Thymus (tissue), 11 donors: ENCODE results near the gene DUS3L. TPM values are rescaled to one million over a fixed set of nuclear protein-coding genes. Genes with fewer than 3 reads are reported as not detected.
"Not testable (repeated sequence)": the region's sequence is repeated elsewhere in the genome, so short reads cannot be mapped to it uniquely, and the experiment has no call there.

Experiments used
- DNase-seq, 9 donors: peaks; one replicate each; pipeline ENCODE4 v3.0.0-alpha.2; 2013; ENCODE audit warnings: low spot score in 9 of 9, low read depth in 6 of 9, missing footprints in 1 of 9
- H3K27ac ChIP-seq, 2 donors: one replicate each; pipeline ENCODE4 v1.5.1; 2013; ENCODE audit warnings: control low read depth in 1 of 2, low read depth in 1 of 2, low read length in 1 of 2, mild to moderate bottlenecking in 1 of 2, moderate library complexity in 1 of 2
- H3K27me3 ChIP-seq, 2 donors: one replicate each; pipeline ENCODE4 v1.5.1; 2013; ENCODE audit warnings: low read length in 1 of 2; ENCODE audit not compliant: control insufficient read depth in 2 of 2, insufficient read depth in 1 of 2
- H3K36me3 ChIP-seq, 2 donors: one replicate each; pipeline ENCODE4 v1.5.1; 2013; ENCODE audit warnings: low read length in 1 of 2, mild to moderate bottlenecking in 1 of 2, moderate library complexity in 1 of 2; ENCODE audit not compliant: control insufficient read depth in 2 of 2, insufficient read depth in 2 of 2
- H3K4me1 ChIP-seq, 2 donors: one replicate each; pipeline ENCODE4 v1.5.1; 2013; ENCODE audit warnings: low read length in 2 of 2; ENCODE audit not compliant: control insufficient read depth in 2 of 2, insufficient read depth in 2 of 2
- H3K4me3 ChIP-seq, 2 donors: one replicate each; pipeline ENCODE4 v1.5.1; 2013; ENCODE audit warnings: low read length in 2 of 2, control low read depth in 1 of 2, mild to moderate bottlenecking in 1 of 2
- H3K9me3 ChIP-seq, 2 donors: one replicate each; pipeline ENCODE4 v1.5.1; 2013; ENCODE audit warnings: low read length in 1 of 2, mild to moderate bottlenecking in 1 of 2; ENCODE audit not compliant: control insufficient read depth in 2 of 2, insufficient read depth in 1 of 2
- WGBS: extraction: QIAGEN DNeasy Blood & Tissue Kit; methylation state at CpG from one replicate; pipeline ENCODE4 v1.1.7; 2013; 5-methylcytosine and 5-hydroxymethylcytosine counted together
- polyA plus RNA-seq: library from polyadenylated mRNA; stranded (reverse); fragments of 200-250 nt; gene quantifications from one replicate; pipeline ENCODE4 v1.2.3, GENCODE V29; 2013
- total RNA-seq: library from RNA; stranded (reverse); fragments of 120-200 nt; gene quantifications from one replicate; pipeline ENCODE4 v1.2.4, GENCODE V29; 2013
- donor health status: healthy.

DUS3L gene
- total and polyA plus RNA-seq, 2 donors, result 25.2 to 43.9 TPM

DNA sequence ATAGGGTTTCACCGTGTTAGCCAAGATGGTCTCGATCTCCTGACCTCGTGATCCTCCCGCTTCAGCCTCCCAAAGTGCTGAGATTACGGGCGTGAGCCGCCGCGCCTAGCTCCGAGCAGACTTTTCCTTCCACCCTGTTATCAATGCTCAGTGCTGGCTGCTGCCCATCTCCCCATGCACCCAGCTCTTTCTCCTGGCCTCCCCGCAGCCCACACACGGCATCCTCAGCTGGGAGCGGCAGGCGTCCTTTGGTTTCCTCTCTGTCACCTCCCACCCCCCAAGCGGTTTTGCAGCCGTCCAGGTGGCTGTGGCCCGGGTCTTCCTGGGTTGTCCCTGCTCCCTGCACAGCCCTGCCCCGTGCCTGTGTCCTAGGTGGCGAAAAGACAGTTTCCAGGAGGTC is 18.5 kb downstream of the DUS3L start:
- Histone ChIP-seq H3K4me1 (no peaks in the 10 kb centered on the region), H3K27me3 (no peaks in the 10 kb centered on the region), H3K9me3 (no peaks in the 10 kb centered on the region), H3K36me3 (no peaks in the 10 kb centered on the region), H3K4me3 (no peak overlapping the region), H3K27ac (no peak overlapping the region)
- 77% methylated on average over 19 of the region's 19 CpGs for WGBS
- DNase-seq, result no peak

DNA sequence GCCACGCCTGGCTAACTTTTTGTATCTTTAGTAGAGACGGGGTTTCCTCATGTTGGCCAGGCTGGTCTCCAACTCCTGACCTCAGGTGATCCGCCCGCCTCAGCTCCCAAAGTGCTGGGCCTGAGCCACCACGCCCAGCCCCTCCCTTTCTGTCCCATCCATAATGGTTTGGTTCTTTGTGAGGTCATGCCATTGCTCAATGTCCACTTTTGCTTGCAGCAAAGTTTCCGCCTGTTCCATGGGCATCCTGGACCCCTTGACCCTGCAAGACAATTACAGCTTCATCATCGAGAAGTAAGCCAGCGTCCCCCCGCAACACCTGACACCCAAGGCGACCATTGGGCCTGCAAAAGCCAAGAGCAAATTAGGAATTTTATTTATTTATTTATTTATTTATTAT is 23.0 kb downstream of the DUS3L start:
- Histone ChIP-seq H3K4me3 (no peak overlapping the region), H3K36me3 (no peaks in the 10 kb centered on the region), H3K27me3 (no peaks in the 10 kb centered on the region), H3K27ac (no peak overlapping the region), H3K9me3 (no peaks in the 10 kb centered on the region), H3K4me1 (no peaks in the 10 kb centered on the region)
- DNase-seq, result no peak
- 98% methylated on average over 10 of the region's 10 CpGs for WGBS

DNA sequence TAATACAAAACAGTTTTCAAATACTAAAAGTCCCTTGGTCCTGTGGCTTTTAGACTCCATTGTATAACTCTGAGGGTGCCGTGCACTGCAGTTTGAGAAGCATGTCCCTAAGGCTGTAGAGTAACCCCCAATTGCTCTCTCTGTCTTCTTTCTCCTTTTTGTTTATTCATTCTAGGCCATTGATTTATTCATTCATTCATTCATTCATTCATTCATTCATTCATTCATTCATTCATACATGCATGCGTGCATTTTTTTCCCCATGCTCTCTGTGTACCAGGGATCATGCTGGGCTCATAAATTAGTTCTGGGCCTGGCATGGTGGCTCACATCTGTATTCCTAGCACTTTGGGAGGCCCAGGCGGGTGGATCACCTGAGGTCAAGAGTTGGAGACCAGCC is 25.7 kb downstream of the DUS3L start:
- 99% methylated on average over 3 of the region's 3 CpGs for WGBS
- DNase-seq, result no peak
- H3K36me3 ChIP-seq, result no peaks in the 10 kb centered on the region

DNA sequence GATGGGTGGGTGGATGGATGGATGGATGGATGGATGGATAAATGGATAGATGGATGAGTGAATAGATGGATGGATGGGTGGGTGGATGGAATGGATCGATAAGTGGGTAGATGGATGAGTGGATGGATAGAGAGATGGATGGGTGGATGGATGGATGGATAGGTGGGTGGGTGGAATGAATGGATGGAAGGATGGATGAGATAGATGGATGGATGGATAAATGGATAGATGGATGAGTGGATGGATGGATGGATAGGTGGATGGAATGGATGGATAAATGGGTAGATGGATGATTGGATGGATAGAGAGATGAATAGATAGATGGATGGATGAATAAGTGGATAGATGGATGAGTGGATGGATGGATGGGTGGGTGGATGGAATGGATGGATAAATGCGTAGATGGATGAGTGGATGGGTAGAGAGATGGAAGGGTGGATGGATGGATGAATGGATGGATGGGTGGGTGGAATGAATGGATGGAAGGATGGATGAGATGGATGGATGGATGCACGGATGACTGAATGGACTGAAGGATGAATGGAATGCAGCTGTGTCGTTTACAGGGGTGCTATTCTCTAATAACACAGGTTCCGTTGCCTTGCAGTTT is 28.2 kb downstream of the DUS3L start:
- H3K9me3 ChIP-seq, result no peaks in the 10 kb centered on the region
- DNase-seq, result no peak
- no peaks in the 10 kb centered on the region for H3K36me3 ChIP-seq
- WGBS, result 93% methylated on average over 5 of the region's 5 CpGs
- H3K4me1 ChIP-seq, result no peaks in the 10 kb centered on the region
- no peak overlapping the region for H3K27ac ChIP-seq
- no peak overlapping the region for H3K4me3 ChIP-seq
- H3K27me3 ChIP-seq, result peaks cover 0 to 3% of the 10 kb centered on the region in 2 donors

More for the DNA sequence above, 25.7 kb downstream of the DUS3L start:
- Histone ChIP-seq H3K4me3 (no peak overlapping the region), H3K9me3 (no peaks in the 10 kb centered on the region), H3K4me1 (no peaks in the 10 kb centered on the region), H3K27ac (no peak overlapping the region), H3K27me3 (no peaks in the 10 kb centered on the region)

DNA sequence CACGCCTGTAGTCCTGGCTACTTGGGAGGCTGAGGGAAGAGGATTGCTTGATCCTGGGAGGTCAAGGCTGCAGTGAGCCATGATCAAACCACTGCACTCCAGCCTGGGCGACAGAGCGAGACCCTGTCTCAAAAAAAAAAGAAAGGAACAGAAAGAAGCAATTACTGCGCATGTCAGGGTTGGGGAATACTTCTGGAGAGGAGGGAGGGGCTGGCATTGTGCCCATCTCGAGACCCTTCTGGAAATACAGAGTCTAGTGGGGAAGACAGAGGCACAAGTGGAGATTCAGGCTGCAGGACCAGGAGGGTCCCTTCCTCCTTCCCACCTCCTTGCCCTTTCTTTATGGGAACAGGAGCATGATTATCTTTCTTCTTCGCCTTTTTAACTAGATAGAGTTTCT is 37.2 kb downstream of the DUS3L start:
- H3K36me3 ChIP-seq, result no peaks in the 10 kb centered on the region
- no peaks in the 10 kb centered on the region for H3K4me1 ChIP-seq
- H3K4me3 ChIP-seq, result no peak overlapping the region
- 84% methylated on average over 6 of the region's 6 CpGs for WGBS
- no peak overlapping the region for H3K27ac ChIP-seq
- H3K27me3 ChIP-seq, result peaks cover 0 to 3% of the 10 kb centered on the region in 2 donors
- no peaks in the 10 kb centered on the region for H3K9me3 ChIP-seq
- DNase-seq, result no peak

DNA sequence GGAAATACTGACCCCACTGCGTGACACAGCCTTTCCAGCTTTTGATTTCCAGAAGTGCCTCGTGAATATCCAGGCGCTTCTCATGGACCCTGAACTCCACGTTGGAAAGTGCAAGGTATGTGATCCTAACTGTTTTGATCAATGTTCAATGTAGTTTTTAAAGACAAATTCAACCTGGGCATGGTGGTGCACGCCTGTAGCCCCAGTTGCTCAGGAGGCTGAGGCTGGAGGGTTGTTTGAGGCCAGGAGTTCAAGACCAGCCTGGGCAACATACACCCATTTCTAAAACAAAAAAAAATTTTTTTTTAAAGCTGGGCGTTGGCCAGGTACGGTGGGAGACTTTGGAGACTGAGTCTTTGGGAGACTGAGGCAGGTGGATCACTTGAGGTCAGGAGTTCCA is 39.3 kb downstream of the DUS3L start:
- no peaks in the 10 kb centered on the region for H3K9me3 ChIP-seq
- no peak for DNase-seq
- 90% methylated on average over 7 of the region's 7 CpGs for WGBS
- no peaks in the 10 kb centered on the region for H3K27me3 ChIP-seq
- no peak overlapping the region for H3K4me3 ChIP-seq
- H3K27ac ChIP-seq, result no peak overlapping the region
- no peaks in the 10 kb centered on the region for H3K36me3 ChIP-seq
- H3K4me1 ChIP-seq, result no peaks in the 10 kb centered on the region

DNA sequence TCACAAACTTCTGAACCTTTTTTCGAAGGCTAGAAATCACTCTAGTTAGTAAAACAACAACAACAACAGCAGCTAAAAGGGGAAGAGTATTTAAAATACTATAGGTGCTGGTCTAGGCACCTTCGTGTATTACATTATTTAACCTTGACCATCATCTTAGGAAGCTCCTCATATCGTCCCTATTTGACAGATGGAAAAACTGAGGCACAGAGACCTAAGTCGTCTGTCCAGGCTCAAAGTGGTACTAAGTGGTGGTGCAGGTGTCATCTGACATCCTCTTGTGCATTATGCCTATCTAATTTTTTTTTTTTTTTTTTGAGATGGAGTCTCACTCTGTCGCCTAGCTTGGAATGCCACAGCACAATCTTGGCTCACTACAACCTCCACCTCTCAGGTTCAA is 41.5 kb downstream of the DUS3L start:
- Histone ChIP-seq H3K4me3 (no peak overlapping the region), H3K27ac (no peak overlapping the region), H3K36me3 (no peaks in the 10 kb centered on the region), H3K9me3 (no peaks in the 10 kb centered on the region), H3K4me1 (no peaks in the 10 kb centered on the region), H3K27me3 (peaks cover 0 to 2% of the 10 kb centered on the region in 2 donors)
- no peak for DNase-seq
- 96% methylated on average over 5 of the region's 5 CpGs for WGBS

DNA sequence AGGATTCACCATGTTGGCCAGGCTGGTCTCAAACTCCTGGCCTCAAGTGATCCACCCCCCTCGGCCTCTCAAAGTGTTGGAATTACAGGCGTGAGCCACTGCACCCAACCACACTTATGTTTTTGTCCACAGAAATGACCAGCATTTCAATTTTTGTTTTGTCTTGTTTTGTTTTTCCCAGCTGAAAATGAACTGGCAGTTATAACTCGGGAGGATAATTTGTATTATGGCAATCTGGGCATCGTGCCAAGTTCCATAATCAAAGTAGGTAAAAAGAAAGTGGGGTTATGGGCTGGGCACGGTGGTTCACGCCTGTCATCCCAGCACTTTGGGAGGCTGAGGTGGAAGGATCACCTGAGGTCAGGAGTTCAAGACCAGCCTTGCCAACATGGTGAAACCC is 42.0 kb downstream of the DUS3L start:
- not testable (repeated sequence) for DNase-seq, H3K36me3 ChIP-seq, H3K4me1 ChIP-seq, H3K27me3 ChIP-seq, H3K4me3 ChIP-seq, H3K27ac ChIP-seq, H3K9me3 ChIP-seq
- 77% methylated on average over 6 of the region's 6 CpGs for WGBS

DNA sequence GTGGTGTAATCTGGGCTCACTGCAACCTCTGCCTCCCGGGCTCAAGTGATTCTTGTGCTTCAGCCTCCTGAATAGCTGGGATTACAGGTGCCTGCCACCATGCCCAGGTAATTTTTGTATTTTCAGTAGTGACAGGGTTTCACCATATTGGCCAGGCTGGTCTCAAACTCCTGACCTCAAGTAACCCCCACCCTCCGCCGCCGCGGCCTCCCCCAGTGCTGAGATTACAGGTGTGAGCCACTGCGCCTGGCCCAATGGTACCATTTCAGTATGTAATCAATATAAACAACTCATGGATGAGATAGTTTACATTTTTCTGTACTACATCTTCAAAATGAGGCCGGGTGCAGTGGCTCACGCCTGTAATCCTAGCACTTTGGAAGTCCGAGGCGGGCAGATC is 46.0 kb downstream of the DUS3L start:
- not testable (repeated sequence) for H3K36me3 ChIP-seq, H3K9me3 ChIP-seq, H3K4me3 ChIP-seq, H3K4me1 ChIP-seq, H3K27me3 ChIP-seq, DNase-seq, H3K27ac ChIP-seq
- WGBS, result 97% methylated on average over 10 of the region's 10 CpGs

DNA sequence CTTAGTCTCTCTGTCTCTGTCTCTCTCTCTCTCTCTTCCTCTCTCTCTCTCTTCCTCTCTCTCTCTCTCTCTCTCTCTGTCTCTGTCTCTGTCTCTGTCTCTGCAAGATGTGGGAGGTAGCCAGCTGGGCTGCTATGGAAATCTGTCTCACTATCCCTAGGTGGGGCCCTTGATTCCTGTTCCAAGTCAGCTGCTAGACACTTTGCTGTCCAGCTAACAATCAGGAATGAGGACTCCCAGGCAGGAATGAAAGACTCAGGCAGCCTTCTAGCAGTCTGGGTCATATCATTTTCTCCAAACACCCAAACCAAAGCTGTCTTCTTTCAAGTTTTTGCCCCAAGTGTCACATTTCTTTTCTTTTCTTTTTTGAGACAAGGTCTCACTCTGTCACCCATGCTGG is 47.3 kb downstream of the DUS3L start:
- Histone ChIP-seq H3K27me3 (peaks cover 0 to 2% of the 10 kb centered on the region in 2 donors), H3K27ac (no peak overlapping the region), H3K4me1 (no peaks in the 10 kb centered on the region), H3K36me3 (no peaks in the 10 kb centered on the region), H3K9me3 (no peaks in the 10 kb centered on the region), H3K4me3 (no peak overlapping the region)
- DNase-seq, result no peak
